HG03108 (cell line): Measurements from ENCODE around the gene CD101.

ENCODE experiments used
- ATAC-seq: cut with Tn5 transposase; IDR thresholded peaks from one replicate; pipeline ENCODE4 v1.9.1; 2021; ENCODE audit warnings: moderate library complexity; ENCODE audit not compliant: unreplicated experiment

The CD101 gene

GRCh38 chr1:117013309-117013858 lies 11.8 kb downstream of the CD101 start:
- no peak for ATAC-seq

- ATAC-seq: no peak
These were observed 12.6 kb downstream of the CD101 start for GRCh38 chr1:117014209-117014608.

- no peak for ATAC-seq
These were observed 14.2 kb downstream of the CD101 start for GRCh38 chr1:117015724-117016123.

- no peak for ATAC-seq
These were observed 15.5 kb downstream of the CD101 start for GRCh38 chr1:117017062-117017461.

- ATAC-seq: no peak
These were observed 16.1 kb downstream of the CD101 start for GRCh38 chr1:117017648-117018047.

GRCh38 chr1:117020526-117021156 lies 19.1 kb downstream of the CD101 start:
- ATAC-seq: no peak

- no peak for ATAC-seq
These were observed 20.6 kb downstream of the CD101 start for GRCh38 chr1:117022114-117022513.

- ATAC-seq: no peak
These were observed 24.0 kb downstream of the CD101 start for GRCh38 chr1:117025568-117025967.

- no peak for ATAC-seq
These were observed 24.8 kb downstream of the CD101 start for GRCh38 chr1:117026361-117026760.

GRCh38 chr1:117029685-117030084 lies 28.1 kb downstream of the CD101 start:
- no peak for ATAC-seq

- no peak for ATAC-seq
These were observed 28.8 kb downstream of the CD101 start for GRCh38 chr1:117030271-117030877.

- no peak for ATAC-seq
These were observed 30.7 kb downstream of the CD101 start for GRCh38 chr1:117032266-117032665.

- ATAC-seq: no peak
These were observed 31.4 kb downstream of the CD101 start for GRCh38 chr1:117032681-117033539.

- no peak for ATAC-seq
These were observed 32.2 kb downstream of the CD101 start for GRCh38 chr1:117033772-117034171.

GRCh38 chr1:117034791-117035290 lies 33.3 kb downstream of the CD101 start:
- no peak for ATAC-seq

GRCh38 chr1:117036018-117036461 lies 34.5 kb downstream of the CD101 start:
- no peak for ATAC-seq

- ATAC-seq: no peak
These were observed 36.2 kb downstream of the CD101 start for GRCh38 chr1:117037802-117038201.

GRCh38 chr1:117038236-117038635 lies 36.7 kb downstream of the CD101 start:
- ATAC-seq: no peak

GRCh38 chr1:117044217-117044616 lies 42.7 kb downstream of the CD101 start:
- no peak for ATAC-seq

GRCh38 chr1:117045644-117046043 lies 44.1 kb downstream of the CD101 start:
- ATAC-seq: no peak

GRCh38 chr1:117046781-117047180 lies 45.2 kb downstream of the CD101 start:
- ATAC-seq: no peak
